ENCODE measurements around the gene NRP1.
"Not testable (repeated sequence)": the region's sequence is repeated elsewhere in the genome, so short reads cannot be mapped to it uniquely, and the experiment has no call there.

NRP1 gene

GRCh38 chr10:33334153-33334804 lies at the start of gene NRP1:
NRP1 (minus strand) TSS chr10:33334667; CDS start chr10:33334382, 285 bp downstream.
- no peak for DNase-seq

GRCh38 chr10:33384201-33384600 lies 49.7 kb upstream of the NRP1 start:
- DNase-seq = not testable (repeated sequence)

- DNase-seq = no peak
These were observed 48.6 kb upstream of the NRP1 start for GRCh38 chr10:33382921-33383713.

DNA sequence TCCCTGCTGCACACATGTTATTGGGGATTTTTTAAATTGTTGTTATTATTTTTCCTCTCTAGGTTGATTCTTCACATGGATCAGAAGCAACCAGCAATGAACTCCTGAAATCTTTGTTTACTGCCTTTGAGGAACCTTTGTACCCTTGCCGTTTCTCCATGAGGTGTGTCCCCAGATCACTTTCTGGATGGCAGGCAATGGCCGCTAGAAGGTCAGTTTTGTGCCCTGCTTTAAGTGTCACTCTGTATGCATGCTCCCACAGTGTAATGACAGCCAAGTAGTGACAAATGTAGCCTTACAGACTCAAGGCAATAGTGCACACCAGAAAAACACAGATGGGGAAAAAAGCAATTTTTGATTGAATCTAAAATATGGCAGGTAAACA lies 47.7 kb upstream of the NRP1 start:
- no peak for DNase-seq

DNA sequence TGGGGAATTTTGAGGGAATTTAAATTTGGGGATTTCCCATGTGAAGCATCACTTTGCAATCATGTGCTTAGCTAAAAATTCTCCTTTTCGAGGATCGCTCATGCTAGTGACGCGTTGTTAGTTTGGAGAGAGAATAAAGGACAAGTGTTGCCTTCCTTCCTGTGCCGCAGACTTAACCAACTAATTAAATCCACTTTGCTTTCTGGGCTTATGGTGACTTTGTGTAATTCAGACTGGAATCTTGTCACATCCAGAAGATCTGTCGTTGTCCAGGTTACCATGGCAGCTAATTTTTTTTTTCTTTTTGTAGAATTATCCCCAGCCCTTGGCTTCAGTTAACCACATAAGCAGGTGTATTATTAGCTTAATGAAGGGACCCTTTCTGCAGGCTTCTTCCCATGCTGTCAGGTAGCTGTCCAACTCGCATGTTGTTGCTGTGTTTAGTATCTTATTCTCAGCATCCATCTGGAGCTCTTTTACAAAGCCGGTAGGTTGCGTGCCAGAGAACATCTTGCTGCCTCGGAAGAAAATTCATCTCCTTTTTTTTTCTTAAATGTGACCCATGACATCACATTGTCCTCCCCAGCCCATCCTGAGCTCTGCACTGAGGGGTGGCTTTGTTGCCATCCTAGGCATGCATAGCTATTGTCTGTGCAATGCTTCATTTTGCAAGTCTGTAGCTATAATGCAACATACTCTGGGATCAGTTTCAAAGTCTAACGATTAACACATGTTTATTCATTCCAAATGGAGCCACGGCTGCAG lies 47.2 kb upstream of the NRP1 start:
- no peak for DNase-seq

GRCh38 chr10:33377658-33378025 lies 43.2 kb upstream of the NRP1 start:
- DNase-seq = no peak

DNA sequence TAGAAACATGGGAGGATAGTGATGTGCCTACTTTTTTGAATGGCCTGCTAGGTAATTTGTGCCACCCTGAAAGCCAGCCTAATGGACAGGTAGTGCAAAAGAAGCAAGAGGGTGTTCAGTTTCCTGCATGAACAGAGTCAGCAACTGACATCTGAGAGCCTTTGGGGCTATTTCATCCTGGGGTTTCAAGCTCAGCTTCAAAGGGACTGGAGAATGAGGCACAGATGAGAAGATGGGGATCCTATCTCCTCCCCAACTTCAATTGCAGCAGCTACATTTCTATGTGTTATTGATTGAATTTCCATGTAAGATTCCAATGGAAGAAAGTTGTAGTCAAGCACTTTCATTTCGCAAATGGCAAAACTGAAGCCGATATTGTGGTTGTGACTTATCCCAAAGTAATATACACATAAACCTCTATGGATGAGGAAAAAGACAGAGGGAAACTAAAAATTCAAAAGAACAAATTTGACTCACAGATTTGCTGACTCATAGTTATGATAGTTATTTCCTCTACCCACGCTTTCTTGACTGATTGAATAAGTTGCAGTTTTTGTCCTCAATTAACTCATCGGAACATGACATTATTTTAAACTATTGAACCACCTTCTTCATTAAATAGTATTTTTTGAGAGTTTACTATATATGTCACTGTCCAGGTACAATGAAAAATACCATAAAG lies 42.6 kb upstream of the NRP1 start:
- no peak for DNase-seq

GRCh38 chr10:33376476-33376875 lies 42.0 kb upstream of the NRP1 start:
- DNase-seq = no peak

GRCh38 chr10:33373263-33373662 lies 38.8 kb upstream of the NRP1 start:
- DNase-seq = no peak

DNA sequence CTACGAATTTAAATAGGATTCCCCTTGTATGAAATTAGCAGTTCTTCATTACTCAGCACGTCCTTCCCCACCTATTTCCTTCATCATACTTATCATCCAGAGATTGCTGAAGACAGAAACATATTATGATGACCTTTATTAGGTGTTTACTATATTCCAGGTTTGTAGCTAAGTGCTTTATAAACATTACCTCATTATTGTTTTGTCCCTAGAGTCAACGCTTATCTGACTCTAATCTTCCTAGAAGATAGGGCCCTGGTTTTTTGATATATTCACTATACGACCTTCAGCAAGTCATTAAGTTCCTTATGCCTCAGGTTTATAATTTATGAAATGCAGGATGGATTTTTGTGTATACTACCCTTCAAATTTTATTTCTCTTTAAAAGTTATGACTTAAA lies 36.8 kb upstream of the NRP1 start:
- no peak for DNase-seq

GRCh38 chr10:33370434-33370930 lies 36.0 kb upstream of the NRP1 start:
- no peak for DNase-seq

- no peak for DNase-seq
These were observed 33.6 kb upstream of the NRP1 start for GRCh38 chr10:33368086-33368485.

- DNase-seq = no peak
These were observed 31.5 kb upstream of the NRP1 start for GRCh38 chr10:33365871-33366411.

DNA sequence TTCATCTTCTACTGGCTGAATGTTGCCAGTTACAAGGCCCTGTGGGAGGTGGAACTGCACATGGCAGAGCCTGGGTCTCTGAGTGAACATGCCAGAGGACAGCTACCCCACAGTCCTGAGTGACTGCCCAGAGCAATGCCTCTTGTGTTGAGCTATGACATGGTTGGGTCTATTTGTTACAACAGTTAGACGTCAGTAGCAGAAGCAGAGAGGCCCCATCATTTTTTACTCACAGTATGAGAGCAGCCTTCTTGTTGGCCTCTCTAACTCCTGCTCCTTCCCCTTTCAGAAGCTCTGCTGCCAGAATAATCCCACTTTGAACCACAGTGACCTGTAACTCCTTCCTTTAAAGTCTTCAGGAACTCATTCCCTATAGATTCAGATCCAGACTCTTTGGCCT lies 30.8 kb upstream of the NRP1 start:
- DNase-seq = no peak

DNA sequence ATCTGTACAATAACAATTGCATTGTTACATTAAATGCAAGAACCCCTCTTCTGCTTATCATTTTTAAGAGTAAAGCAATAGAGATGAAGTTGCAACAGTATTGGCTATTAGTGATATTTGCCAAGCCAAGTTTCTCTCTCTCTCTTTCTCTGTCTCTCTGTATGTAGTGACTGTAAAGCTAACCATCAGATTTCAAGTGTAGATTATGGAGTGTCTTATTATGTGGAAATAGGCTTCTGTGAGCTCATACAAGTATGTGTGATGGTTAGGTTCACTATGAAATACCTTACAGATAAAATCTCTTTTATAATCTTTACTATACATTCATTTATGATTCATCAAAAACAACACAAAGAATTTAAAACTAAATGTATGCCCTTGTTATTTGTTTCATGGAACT lies 28.6 kb upstream of the NRP1 start:
- no peak for DNase-seq

DNA sequence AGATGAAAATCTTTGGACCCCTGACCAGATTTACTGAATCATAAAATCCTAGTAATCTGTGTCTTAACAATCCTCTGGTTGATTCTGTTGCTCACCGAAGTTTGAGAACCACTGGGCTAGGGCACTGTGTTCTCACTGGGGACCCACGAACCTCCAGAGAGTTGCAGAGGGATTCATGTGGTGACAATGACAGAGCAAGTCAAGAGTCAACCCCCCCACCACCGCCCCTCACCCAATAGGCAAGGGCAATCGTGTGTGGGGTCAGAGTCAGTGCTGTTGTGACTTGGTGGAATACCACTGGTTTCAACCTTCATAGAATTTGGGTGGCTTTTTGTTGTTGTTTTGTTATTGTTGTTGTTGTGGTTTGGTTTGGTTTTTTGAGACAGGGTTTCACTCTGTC lies 23.5 kb upstream of the NRP1 start:
- no peak for DNase-seq

GRCh38 chr10:33355274-33355673 lies 20.8 kb upstream of the NRP1 start:
- DNase-seq = no peak

DNA sequence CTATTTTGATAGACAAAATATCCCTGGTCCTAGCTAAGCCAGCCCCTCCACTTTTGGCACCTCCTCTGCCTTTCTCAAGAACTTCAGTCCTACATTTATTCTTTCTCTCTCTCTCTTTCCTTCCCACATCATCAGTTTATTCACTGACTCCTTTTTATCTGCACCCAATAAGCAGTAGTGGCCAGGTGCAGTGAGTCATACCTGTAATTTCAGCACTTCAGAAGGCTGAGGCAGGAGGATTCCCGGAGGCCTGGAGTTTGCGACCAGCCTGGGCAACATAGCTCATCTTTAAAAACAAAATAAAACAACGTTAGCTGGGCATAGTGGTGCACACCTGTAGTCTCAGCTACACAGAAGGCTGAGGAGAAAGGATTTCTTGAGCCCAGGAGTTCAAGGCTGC lies 19.4 kb upstream of the NRP1 start:
- no peak for DNase-seq

- DNase-seq = no peak
These were observed 18.9 kb upstream of the NRP1 start for GRCh38 chr10:33353334-33353733.

DNA sequence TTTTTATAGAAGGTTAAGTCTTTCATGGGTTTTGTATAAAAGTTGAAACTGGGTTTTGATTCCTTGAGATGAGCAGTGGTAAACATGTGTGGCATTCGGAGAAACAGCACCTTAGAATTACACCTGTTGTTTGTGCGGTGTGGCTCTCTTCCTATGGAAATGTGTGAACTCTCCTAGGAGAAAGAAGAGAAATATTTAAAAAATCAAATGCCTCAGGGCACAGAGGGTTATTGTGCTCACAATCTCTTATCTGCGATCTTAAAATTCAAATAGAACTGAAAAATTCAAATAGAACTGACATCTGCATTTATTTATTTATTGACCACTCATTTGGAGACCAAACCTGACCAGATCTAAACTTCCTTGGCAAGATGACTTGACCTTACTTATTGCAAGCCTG lies 18.1 kb upstream of the NRP1 start:
- DNase-seq = no peak

GRCh38 chr10:33352175-33352574 lies 17.7 kb upstream of the NRP1 start:
- no peak for DNase-seq

DNA sequence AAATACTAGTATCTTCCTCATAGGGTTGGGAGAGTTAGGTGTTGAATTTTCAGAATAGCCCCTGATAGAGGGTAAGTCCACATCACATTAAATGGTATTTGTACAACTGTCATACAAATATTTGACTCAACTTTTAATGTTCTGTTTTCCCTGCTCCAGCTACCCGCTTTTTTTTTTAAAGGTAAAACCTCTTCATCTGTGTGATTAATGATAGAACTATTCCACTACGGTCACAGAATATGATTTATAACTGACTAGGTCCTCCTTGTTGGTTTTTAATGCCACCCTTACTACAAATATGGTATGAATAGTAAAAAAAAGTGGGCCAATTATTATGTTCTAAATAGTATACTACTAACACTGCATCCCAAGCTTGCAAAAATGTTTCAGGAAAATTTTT lies 15.6 kb upstream of the NRP1 start:
- DNase-seq = no peak

DNA sequence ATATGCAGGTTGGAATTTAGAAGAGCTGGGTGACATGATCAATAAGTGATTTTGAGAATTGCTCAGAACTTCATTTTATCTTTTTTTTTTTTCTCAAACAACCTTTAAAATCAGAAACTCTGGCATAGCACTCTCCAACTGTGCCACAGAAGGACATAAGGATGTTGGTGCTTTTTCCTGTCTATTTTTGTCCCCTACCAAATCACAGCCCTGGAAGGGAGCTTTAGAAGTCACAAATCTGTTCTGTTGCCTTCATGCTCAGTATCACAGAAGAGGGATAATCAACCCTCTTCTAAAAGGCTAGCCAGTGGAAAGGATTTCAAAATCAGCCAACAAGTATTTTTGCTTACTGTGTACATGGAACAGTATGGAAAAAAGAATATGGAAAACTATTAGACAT lies 14.8 kb upstream of the NRP1 start:
- DNase-seq = no peak
